ENCODE results near the gene ABCA12.

ABCA12 gene

GRCh38 chr2:214934006-214934405 is 204.4 kb downstream of the ABCA12 start:
- DNase-seq (ENCODE audit: low spot score) = no peak

GRCh38 chr2:214904634-214905033 is 233.8 kb downstream of the ABCA12 start:
- DNase-seq (ENCODE audit: low spot score) = no peak

GRCh38 chr2:214904176-214904575 is 234.2 kb downstream of the ABCA12 start:
- no peak for DNase-seq (ENCODE audit: low spot score)

GRCh38 chr2:214902286-214902685 is 236.1 kb downstream of the ABCA12 start:
- no peak for DNase-seq (ENCODE audit: low spot score)

- no peak for DNase-seq (ENCODE audit: low spot score)
Measured at GRCh38 chr2:214899751-214900150, 238.7 kb downstream of the ABCA12 start.

- no peak for DNase-seq (ENCODE audit: low spot score)
Measured at GRCh38 chr2:214896274-214896673, 242.2 kb downstream of the ABCA12 start.

GRCh38 chr2:214895469-214895868 is 243.0 kb downstream of the ABCA12 start:
- DNase-seq (ENCODE audit: low spot score) = no peak

GRCh38 chr2:214889301-214889700 is 249.1 kb downstream of the ABCA12 start:
- no peak for DNase-seq (ENCODE audit: low spot score)

GRCh38 chr2:214881647-214882202 is 256.7 kb downstream of the ABCA12 start:
- no peak for DNase-seq (ENCODE audit: low spot score)

Data from AG08395 (cell line).